GM23248 (cell line): ENCODE results near the gene DHRS12.

Experiments
- EZH2 ChIP-seq: fragments of 200-600 bp; sonication (generic); IDR thresholded peaks from 2 replicates; pipeline ENCODE4 v1.6.1; 2018; ENCODE audit warnings: antibody characterized with exemption, mild to moderate bottlenecking; ENCODE audit not compliant: insufficient read depth, poor library complexity, severe bottlenecking
- EZH2phosphoT487 ChIP-seq: fragments of 200-600 bp; sonication (generic); IDR thresholded peaks from 2 replicates; pipeline ENCODE4 v1.6.1; 2018; ENCODE audit warnings: antibody characterized with exemption, moderate library complexity, mild to moderate bottlenecking, low read depth; ENCODE audit not compliant: insufficient read depth

DNA sequence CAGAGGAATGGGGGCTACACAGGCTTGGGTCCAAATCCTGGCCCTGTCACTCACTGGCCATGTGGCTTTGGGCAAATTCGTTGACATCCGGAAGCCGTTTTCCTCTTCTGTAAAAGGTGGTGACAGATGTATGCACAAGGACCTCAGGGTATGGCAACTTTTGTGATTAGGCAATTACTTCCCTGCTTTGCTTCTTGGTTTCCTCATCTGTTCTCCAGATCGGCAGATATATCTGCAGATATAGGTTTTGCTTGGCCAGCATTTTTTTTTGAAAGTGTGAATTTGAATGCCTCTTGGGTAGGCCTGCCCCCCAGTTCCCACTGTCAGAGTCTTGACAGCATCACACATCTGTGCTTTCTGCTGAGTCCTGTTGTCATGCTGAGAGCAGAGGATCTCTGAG is 23.3 kb upstream of the DHRS12 start:
- TF ChIP-seq EZH2 = no peak
- TF ChIP-seq EZH2phosphoT487 = no peak
